ENCODE measurements around the gene ALG13. TPM values are rescaled to one million over a fixed set of nuclear protein-coding genes. Genes with fewer than 3 reads are reported as not detected.
"Not testable (repeated sequence)": the region's sequence is repeated elsewhere in the genome, so short reads cannot be mapped to it uniquely, and the experiment has no call there.

ALG13 gene
- total RNA-seq, 1 donor from 2014 or later, result 31.0 TPM

- no peak overlapping the region for H3K4me3 Mint-ChIP-seq (ENCODE audit: unreplicated experiment)
- no peak overlapping the region for H3K4me3 ChIP-seq (ENCODE audit: insufficient read depth, low read depth, low read length)
- FAIRE-seq (no peak), DNase-seq (ENCODE audit: low read depth) (no peak)
- H3K4me2 ChIP-seq (ENCODE audit: low read length), result no peak overlapping the region
- peaks cover 15% of the 10 kb centered on the region for H3K9me3 Mint-ChIP-seq (ENCODE audit: unreplicated experiment)
- H3K4me1 ChIP-seq (ENCODE audit: insufficient read depth, low read length), result no peaks in the 10 kb centered on the region
- H3K27ac Mint-ChIP-seq (ENCODE audit: unreplicated experiment), result no peak overlapping the region
- no peaks in the 10 kb centered on the region for H3K36me3 ChIP-seq (ENCODE audit: insufficient read depth, low read length)
- no peaks in the 10 kb centered on the region for H3K79me2 ChIP-seq (ENCODE audit: insufficient read depth, low read length)
- H3K36me3 Mint-ChIP-seq (ENCODE audit: low read depth, unreplicated experiment), result peaks cover 4% of the 10 kb centered on the region
- no peaks in the 10 kb centered on the region for H3K9me3 ChIP-seq (ENCODE audit: insufficient read depth, low read depth, low read length)
- no peaks in the 10 kb centered on the region for H3K27me3 ChIP-seq (ENCODE audit: insufficient read depth, low read length)
- no peak overlapping the region for H3K9ac ChIP-seq (ENCODE audit: low read length)
- no peak overlapping the region for H2AFZ ChIP-seq (ENCODE audit: low read depth, low read length)
- TF ChIP-seq EZH2 (IDR thresholded peaks at IDR 0.05; ENCODE audit: insufficient read depth, low read length), result no peak
- no peak for TF ChIP-seq CTCF (IDR thresholded peaks at IDR 0.05; ENCODE audit: insufficient read depth, low read depth, low read length)
- no peaks in the 10 kb centered on the region for H3K27me3 Mint-ChIP-seq (ENCODE audit: low read depth, unreplicated experiment)
- no peaks in the 10 kb centered on the region for H4K20me1 ChIP-seq (ENCODE audit: insufficient read depth, low read length)
- no peaks in the 10 kb centered on the region for H3K4me1 Mint-ChIP-seq (ENCODE audit: low read depth, unreplicated experiment)
- H3K27ac ChIP-seq (ENCODE audit: low read depth, low read length), result no peak overlapping the region
These were observed 103.7 kb downstream of the ALG13 start for GRCh38 chrX:111784667-111785066.

DNA sequence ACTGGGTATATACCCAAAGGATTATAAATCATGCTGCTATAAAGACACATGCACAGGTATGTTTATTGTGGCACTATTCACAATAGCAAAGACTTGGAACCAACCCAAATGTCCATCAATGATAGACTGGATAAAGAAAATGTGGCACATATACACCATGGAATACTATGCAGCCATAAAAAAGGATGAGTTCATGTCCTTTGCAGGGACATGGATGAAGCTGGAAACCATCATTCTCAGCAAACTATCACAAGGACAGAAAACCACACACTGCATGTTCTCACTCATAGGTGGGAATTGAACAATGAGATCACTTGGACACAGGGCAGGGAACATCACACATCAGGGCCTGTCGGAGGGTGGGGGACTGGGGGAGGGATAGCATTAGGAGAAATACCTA lies 109.1 kb downstream of the ALG13 start:
- not testable (repeated sequence) for H3K27me3 Mint-ChIP-seq (ENCODE audit: low read depth, unreplicated experiment); H3K9me3 ChIP-seq (ENCODE audit: insufficient read depth, low read depth, low read length); DNase-seq (ENCODE audit: low read depth); H3K4me3 Mint-ChIP-seq (ENCODE audit: unreplicated experiment); H3K4me3 ChIP-seq (ENCODE audit: insufficient read depth, low read depth, low read length); H3K36me3 ChIP-seq (ENCODE audit: insufficient read depth, low read length); H3K27ac Mint-ChIP-seq (ENCODE audit: unreplicated experiment); H2AFZ ChIP-seq (ENCODE audit: low read depth, low read length); H3K9ac ChIP-seq (ENCODE audit: low read length); H3K4me2 ChIP-seq (ENCODE audit: low read length); H3K4me1 Mint-ChIP-seq (ENCODE audit: low read depth, unreplicated experiment); FAIRE-seq; H3K36me3 Mint-ChIP-seq (ENCODE audit: low read depth, unreplicated experiment); H3K27me3 ChIP-seq (ENCODE audit: insufficient read depth, low read length); H4K20me1 ChIP-seq (ENCODE audit: insufficient read depth, low read length); H3K4me1 ChIP-seq (ENCODE audit: insufficient read depth, low read length); H3K79me2 ChIP-seq (ENCODE audit: insufficient read depth, low read length); H3K27ac ChIP-seq (ENCODE audit: low read depth, low read length)
- H3K9me3 Mint-ChIP-seq (ENCODE audit: unreplicated experiment), result peaks cover 19% of the 10 kb centered on the region

Other genes starting within 250 kb of the ALG13 start
- gene SERTM2, start 169.5 kb upstream of the ALG13 start, total RNA-seq, result 0.12 and 0.23 TPM in 2 replicates
- gene TRPC5OS, start 195.0 kb downstream of the ALG13 start, total RNA-seq, result not detected in 2 replicates

Data from astrocyte (in vitro differentiated cells and primary cell).